Activated T-helper 17 cell treated with anti-CD3 and anti-CD28 coated beads, Interleukin-2, amount 50 U/mL, for 72 hours (primary cell): ENCODE results near the gene SLC25A45. TPM values are rescaled to one million over a fixed set of nuclear protein-coding genes. Genes with fewer than 3 reads are reported as not detected.
"Not testable (repeated sequence)": the region's sequence is repeated elsewhere in the genome, so short reads cannot be mapped to it uniquely, and the experiment has no call there.

ENCODE experiments used
- ATAC-seq: fragments of 150-1000 bp; cut with Tn5 transposase; replicated peaks from 2 replicates; pipeline ENCODE4 v1.10.0; 2021; ENCODE audit warnings: mild to moderate bottlenecking, moderate library complexity
- H3K27ac Mint-ChIP-seq: one replicate; pipeline ENCODE4 v1.8.0; 2022; ENCODE audit warnings: mixed read lengths
- H3K27me3 Mint-ChIP-seq: one replicate; pipeline ENCODE4 v1.8.0; 2022; ENCODE audit warnings: mixed read lengths
- H3K36me3 Mint-ChIP-seq: one replicate; pipeline ENCODE4 v1.8.0; 2022; ENCODE audit warnings: low read depth, mild to moderate bottlenecking, mixed read lengths
- H3K4me1 Mint-ChIP-seq: one replicate; pipeline ENCODE4 v1.8.0; 2022; ENCODE audit warnings: mixed read lengths
- H3K4me3 Mint-ChIP-seq: one replicate; pipeline ENCODE4 v1.8.0; 2022; ENCODE audit warnings: mild to moderate bottlenecking, mixed read lengths
- H3K9me3 Mint-ChIP-seq: one replicate; pipeline ENCODE4 v1.8.0; 2022; ENCODE audit warnings: mixed read lengths
- total RNA-seq, 2 donors: library from RNA; stranded (reverse); gene quantifications; one replicate each; pipeline ENCODE4 v1.2.3, GENCODE V29; 2022

SLC25A45 gene
- total RNA-seq, 2 donors from 2014 or later = 18.0 to 20.1 TPM

DNA sequence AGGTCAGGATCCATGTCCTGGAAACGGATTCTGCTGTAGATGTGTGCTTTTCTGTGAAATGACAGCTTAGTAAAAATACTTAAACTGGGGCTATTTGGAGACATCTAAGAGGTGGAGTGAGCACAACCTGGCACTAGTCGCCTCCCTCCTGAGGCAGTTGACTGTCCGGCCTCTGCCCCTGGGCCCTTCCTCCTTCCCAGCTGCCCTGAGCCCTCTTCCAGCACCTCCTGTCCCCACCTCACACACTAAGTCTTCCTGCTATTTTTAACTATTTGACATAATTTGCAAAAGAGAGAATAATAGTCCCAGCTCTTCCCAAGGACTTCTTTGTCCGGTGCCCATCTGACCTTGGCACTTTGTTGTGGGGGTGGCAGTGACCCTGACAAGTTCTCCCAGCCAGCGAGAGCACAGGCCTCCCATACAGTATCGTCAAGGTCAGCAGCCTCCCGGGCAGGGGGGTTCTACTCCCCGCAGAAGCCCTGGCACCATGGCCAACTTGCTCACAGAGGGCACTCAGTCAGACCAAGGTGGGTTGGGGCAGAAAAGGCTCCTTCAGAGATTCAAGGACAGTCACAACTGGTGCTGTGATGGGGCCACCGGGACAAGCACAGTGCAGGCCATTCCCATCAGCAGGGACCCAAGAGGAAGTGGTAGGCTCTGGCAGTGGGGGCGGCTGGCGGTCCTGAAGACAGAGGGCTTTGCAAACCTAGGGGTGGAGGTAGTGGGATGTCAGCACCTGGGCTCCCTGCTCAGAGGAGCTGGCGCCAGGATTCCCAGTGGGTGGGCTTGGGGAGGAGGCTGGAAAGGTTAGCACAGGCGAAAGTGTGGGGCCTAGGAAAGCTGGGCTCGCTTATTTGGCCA lies 34.6 kb upstream of the SLC25A45 start:
- H3K4me1 Mint-ChIP-seq = peaks cover 15% of the 10 kb centered on the region
- peak overlapping the region; percentile 99 for H3K4me3 Mint-ChIP-seq
- no peak for ATAC-seq
- no peaks in the 10 kb centered on the region for H3K27me3 Mint-ChIP-seq
- H3K27ac Mint-ChIP-seq = peak overlapping the region; percentile 100
- no peaks in the 10 kb centered on the region for H3K9me3 Mint-ChIP-seq
- H3K36me3 Mint-ChIP-seq = peaks cover 62% of the 10 kb centered on the region

DNA sequence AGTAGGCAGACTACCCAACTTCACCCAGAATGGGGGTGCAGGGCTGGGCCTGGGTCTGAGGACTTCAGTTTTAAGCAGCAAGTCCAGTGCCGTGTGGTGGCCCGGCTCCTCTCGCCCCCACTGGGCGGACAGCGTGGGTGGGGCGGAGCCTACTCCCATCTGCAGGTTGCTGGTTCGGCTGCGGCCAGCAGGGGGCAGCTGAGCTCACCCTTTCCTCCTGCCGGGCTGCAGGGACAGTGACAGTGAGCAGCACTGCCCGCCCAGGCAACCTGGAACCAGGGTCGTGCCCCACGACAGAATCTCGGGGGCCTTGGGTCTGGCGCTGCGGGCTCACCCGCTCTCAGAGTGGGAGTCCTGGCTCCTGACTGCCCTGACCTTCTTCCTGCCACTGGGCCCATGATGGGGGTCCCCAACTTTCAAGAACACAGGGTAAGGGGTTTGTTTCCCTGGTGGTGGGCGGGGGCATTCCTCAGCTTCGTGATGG lies 33.9 kb upstream of the SLC25A45 start:
- Mint-ChIP-seq H3K4me1 (peaks cover 15% of the 10 kb centered on the region), H3K4me3 (peak overlapping the region; percentile 99), H3K36me3 (peaks cover 60% of the 10 kb centered on the region), H3K27me3 (no peaks in the 10 kb centered on the region), H3K27ac (peak overlapping the region; percentile 100), H3K9me3 (no peaks in the 10 kb centered on the region)
- ATAC-seq = peak; percentile 34

DNA sequence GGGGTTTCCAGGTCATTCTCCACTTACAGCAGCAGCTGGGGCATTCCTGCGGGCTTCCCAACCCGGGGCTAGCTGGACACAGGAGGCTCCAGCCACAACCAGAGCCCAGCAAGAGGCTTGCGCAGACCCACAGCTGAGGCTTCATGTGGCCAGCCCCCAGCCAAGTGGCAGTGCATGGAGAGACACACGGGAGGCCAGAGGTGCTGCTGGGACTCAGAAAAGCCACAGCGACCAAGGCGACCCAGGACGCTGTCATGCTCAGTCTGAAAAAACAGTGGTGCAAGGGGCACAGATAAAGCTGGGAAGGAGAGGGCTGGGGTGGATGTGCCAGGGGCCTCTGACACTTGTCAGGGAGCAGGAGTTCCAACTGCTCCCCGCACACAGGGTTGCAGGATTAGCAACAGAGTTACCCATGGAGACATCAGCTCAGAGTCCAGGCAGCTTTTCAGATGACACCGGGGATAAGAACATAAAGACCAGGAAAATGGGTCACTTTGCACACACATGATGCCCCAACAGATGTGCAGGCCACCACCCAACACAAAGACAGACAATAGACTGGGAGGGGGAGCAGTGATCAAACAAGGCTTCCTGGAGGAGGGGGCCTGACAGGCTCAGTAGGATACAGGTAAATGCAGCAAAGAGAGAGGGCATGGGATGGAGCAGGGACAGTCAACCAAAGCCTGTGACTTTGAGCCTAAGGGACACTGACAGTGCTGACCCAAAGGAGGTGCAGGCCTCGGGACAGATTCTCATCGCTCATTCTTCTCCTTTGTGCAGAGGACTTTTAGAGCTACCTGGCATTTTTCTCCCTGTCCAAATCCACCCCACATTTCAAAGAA lies 33.3 kb upstream of the SLC25A45 start:
- H3K4me1 Mint-ChIP-seq = peaks cover 15% of the 10 kb centered on the region
- no peaks in the 10 kb centered on the region for H3K27me3 Mint-ChIP-seq
- peak overlapping the region; percentile 99 for H3K4me3 Mint-ChIP-seq
- no peaks in the 10 kb centered on the region for H3K9me3 Mint-ChIP-seq
- no peak for ATAC-seq
- peak overlapping the region; percentile 100 for H3K27ac Mint-ChIP-seq
- H3K36me3 Mint-ChIP-seq = peaks cover 58% of the 10 kb centered on the region

DNA sequence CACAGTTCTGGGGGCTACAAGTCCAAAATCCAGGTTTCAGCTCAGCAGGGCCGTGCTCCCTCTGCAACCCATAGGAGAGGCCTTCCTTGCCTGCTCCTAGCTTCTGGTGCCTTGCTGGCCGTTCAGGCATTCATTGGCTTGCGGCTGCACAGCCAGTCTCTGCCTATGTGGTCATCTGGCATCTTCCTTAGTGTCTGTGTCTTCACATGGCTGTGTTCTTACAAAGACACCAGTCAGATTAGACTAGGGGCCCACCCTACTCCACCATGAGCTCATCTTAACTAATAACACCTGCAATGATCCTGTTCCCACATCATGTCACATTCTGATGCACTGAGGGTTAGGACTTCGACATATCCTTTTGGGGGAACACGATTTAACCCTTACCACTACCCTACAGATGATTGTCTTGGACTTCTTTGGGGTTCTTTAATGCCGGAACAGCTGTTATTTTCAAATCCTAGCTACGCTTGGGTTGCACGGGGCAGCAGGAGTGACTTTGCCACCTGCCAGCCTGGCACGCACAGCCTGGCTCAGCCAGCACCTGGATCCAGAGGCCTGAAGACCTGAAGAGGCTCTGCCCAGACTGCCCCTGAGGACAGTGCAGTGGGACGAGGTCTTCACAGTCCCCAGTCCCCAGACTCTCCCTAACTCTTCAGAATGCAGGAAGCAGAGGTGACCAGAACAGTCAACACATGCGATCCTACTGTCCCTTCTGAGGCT lies 32.5 kb upstream of the SLC25A45 start:
- peaks cover 58% of the 10 kb centered on the region for H3K36me3 Mint-ChIP-seq
- peaks cover 15% of the 10 kb centered on the region for H3K4me1 Mint-ChIP-seq
- no peaks in the 10 kb centered on the region for H3K27me3 Mint-ChIP-seq
- H3K9me3 Mint-ChIP-seq = no peaks in the 10 kb centered on the region
- H3K4me3 Mint-ChIP-seq = peak overlapping the region; percentile 99
- H3K27ac Mint-ChIP-seq = peak overlapping the region; percentile 100
- no peak for ATAC-seq

DNA sequence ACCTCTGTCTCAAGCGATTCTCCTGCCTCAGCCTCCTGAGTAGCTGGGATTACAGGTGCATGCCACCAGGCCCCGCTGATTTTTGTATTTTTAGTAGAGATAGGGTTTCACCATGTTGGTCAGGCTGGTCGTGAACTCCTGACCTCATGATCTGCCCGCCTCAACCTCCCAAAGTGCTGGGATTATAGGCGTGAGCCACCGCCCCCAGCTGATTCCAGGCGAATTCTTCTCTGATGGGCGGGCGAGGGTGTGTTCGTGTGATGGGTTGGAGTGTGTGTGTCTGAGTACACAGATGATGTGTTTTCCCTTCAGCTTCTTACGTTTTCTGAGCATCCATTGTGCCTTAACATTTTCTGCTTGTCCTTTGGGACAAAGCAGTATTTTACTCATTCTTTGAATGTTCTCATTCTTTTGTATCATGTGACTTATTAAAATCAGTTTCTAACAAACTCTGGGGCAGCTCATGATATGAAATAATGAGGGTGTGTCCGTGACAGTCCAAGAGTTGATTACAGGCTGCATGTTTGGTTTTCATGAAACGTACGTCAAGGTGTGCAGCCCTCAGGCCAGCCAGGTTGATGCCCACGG lies 30.7 kb upstream of the SLC25A45 start:
- not testable (repeated sequence) for ATAC-seq, H3K4me3 Mint-ChIP-seq, H3K27me3 Mint-ChIP-seq, H3K27ac Mint-ChIP-seq, H3K9me3 Mint-ChIP-seq, H3K4me1 Mint-ChIP-seq
- peaks cover 59% of the 10 kb centered on the region for H3K36me3 Mint-ChIP-seq

DNA sequence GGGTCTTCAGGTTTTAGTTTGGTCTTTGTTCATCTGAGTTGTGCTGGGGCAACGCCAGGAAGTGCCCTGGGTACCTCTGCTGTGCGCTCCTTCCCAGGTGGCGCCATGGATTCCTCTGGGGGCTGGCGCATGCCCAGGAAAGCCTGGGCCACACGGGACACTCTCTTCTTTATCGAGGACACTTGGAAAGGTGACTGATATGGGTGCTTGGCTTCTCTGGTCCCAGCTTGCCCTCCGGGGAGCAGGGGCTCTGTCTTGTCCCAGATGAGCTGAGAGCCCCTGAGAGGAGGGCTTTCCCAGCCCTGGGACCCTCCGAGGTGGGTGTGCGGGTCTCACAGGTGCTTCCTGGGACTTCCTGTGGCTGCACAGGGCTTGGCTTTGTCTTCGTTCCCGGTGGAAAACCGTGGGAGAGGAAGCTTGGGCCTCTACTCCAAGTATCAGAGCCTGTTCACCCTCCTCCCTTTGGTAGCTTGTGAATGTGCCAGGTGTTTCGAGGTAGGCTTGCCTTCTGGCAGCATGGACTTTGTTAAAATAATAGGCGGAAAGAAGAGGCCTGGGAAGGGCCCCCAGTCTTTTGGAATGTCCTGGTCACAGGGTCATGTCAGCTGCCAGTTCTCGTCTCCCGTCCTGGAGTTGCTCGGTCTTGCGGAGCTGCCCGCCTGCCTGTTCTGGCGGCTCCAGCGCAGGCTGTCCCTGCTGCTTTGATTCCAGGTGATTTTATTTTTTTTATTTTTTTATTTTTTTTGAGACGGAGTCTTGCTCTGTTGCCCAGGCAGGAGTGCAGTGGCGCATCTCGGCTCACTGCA lies 30.0 kb upstream of the SLC25A45 start:
- Mint-ChIP-seq H3K27me3 (no peaks in the 10 kb centered on the region), H3K4me3 (no peak overlapping the region), H3K9me3 (no peaks in the 10 kb centered on the region), H3K4me1 (peaks cover 10% of the 10 kb centered on the region), H3K36me3 (peaks cover 58% of the 10 kb centered on the region), H3K27ac (no peak overlapping the region)
- no peak for ATAC-seq

DNA sequence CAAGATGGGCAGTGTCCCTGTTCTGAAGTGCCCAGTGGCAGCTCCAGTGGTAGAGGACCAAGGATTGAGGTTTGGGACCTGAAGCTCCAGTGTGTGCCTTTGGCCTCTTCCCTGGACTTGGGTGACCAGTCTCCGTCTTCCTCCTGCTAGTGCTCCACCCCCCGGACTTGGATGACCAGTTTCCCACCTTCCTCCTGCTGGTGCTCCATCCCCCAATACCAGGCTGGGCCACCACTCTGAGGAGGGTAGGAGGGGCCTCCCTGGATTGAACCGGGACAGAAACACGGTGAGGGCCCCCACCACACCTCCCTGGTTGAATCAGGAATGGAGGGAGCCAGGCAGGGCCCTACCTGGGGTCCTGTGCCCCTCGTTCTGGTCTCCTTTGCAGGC lies 29.2 kb upstream of the SLC25A45 start:
- H3K27me3 Mint-ChIP-seq = no peaks in the 10 kb centered on the region
- no peak overlapping the region for H3K4me3 Mint-ChIP-seq
- H3K4me1 Mint-ChIP-seq = peaks cover 6% of the 10 kb centered on the region
- ATAC-seq = no peak
- H3K36me3 Mint-ChIP-seq = peaks cover 58% of the 10 kb centered on the region
- H3K27ac Mint-ChIP-seq = no peak overlapping the region
- H3K9me3 Mint-ChIP-seq = no peaks in the 10 kb centered on the region

DNA sequence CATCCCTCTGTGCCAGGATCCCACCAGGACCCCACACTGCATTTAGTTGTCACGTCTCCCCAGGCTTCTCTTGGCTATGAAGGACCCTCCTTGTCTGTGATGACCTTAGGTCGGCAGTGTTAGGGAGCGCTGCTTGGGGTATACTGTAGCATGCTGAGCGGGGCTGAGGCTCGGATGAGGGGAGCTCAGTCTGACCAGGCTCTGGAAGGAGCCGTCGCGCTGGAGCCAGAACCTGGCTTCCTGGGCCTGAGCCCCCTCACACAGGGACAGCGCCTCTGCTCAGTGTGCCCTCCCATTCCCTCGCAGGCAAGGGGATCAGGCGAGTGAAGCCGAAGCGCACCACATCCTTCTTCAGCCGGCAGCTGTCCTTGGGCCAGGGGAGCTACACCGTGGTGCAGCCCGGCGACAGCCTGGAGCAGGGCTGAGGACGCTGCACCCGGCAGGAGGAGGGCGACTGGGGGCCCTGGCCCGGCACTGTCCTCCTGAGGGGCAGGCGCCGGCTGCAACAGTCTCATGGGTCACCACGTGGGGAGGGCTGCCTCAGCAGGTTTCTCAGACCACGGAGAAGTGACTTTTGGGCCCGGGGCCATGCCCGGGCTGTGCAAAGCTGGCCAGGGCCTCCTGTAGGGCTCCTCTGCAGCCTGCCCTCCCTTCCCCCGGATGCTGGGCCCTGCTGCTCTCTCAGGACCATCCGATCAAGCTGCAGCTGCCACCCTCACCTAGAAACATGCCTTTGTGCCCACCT lies 28.7 kb upstream of the SLC25A45 start:
- ATAC-seq = no peak
- H3K27ac Mint-ChIP-seq = no peak overlapping the region
- peaks cover 57% of the 10 kb centered on the region for H3K36me3 Mint-ChIP-seq
- no peaks in the 10 kb centered on the region for H3K27me3 Mint-ChIP-seq
- peaks cover 6% of the 10 kb centered on the region for H3K4me1 Mint-ChIP-seq
- no peak overlapping the region for H3K4me3 Mint-ChIP-seq
- no peaks in the 10 kb centered on the region for H3K9me3 Mint-ChIP-seq

DNA sequence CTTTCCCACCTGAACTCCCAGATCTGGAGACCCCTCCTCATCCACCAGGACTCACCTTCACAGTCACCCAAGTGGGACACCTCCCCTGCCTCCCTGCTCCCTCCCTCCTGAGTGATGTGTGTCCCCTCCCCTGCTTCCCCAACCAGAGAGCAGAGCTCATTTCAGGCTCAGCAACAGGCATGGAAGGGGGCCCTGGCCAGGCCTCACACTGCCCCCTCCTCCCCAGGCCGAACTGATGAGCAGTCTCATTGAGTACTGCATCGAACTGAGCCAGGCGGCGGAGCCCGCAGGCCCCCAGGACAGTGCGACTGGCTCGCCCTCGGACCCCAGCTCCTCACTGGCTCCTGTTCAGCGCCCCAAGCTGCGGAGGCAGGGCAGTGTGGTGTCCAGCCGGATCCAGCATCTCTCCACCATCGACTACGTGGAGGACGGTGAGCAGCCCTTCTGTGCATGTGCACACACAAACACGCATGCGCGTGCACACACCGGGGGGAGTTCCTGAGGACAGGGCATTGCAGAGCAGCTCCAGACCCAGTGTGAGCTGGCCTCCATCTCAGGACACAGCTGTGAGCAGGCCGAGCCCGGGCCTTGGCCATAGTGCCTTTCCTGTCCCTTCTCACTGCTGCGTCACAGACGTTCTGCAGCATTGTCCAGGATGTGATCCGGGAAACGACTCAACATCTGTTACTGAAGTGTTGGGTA lies 22.3 kb upstream of the SLC25A45 start:
- H3K27me3 Mint-ChIP-seq = no peaks in the 10 kb centered on the region
- no peak overlapping the region for H3K27ac Mint-ChIP-seq
- ATAC-seq = no peak
- no peaks in the 10 kb centered on the region for H3K9me3 Mint-ChIP-seq
- no peaks in the 10 kb centered on the region for H3K4me1 Mint-ChIP-seq
- no peak overlapping the region for H3K4me3 Mint-ChIP-seq
- H3K36me3 Mint-ChIP-seq = peaks cover 87% of the 10 kb centered on the region

DNA sequence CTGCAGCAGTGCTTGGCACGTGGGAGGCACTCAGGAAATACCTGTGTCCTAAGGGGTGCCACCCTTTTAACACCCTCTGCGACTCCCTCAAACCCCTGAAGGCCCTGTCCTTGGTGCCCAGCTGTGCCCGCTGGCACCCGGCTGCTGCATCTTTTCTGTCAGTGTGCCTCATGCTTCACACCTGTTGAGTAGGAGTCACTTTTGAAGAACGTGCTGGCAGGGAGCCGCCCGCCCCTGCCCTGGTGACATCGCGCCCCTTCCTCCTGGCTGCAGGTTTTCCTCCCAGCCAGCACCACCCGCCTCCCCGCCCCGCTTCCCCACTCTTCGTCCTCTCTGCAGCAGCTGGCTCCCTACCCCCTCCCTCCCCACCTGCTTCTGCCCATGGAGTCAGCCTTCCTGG lies 21.8 kb upstream of the SLC25A45 start:
- Mint-ChIP-seq H3K4me1 (no peaks in the 10 kb centered on the region), H3K27me3 (no peaks in the 10 kb centered on the region), H3K9me3 (no peaks in the 10 kb centered on the region), H3K27ac (no peak overlapping the region), H3K36me3 (peaks cover 87% of the 10 kb centered on the region), H3K4me3 (no peak overlapping the region)
- ATAC-seq = no peak

DNA sequence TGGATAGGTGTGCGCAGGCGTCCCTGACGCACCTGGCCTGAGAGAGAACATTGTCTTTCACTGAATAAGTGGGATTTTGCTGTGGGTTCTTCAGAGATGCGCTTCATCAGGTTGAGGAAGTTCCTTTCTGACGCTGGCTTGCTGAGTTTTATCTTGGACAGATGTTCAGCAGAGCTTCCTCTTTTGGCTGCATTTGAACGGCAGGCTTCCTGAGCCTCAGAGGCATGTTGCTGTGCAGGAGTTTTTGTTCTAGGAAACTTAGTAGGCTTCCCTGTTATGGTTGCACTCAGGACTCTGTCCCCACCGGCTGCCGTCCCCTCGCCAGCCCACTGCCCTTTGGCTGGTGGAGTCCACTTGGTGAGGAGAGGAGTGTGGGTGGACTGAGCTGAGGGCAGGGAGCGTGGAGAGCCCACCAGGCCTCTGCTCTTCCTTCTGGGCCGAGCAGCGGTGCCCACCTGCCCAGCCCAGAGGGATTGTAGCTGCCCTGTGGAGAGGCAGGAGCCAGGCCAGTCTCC lies 21.2 kb upstream of the SLC25A45 start:
- H3K4me3 Mint-ChIP-seq = no peak overlapping the region
- H3K27me3 Mint-ChIP-seq = no peaks in the 10 kb centered on the region
- no peaks in the 10 kb centered on the region for H3K9me3 Mint-ChIP-seq
- H3K27ac Mint-ChIP-seq = no peak overlapping the region
- H3K4me1 Mint-ChIP-seq = no peaks in the 10 kb centered on the region
- no peak for ATAC-seq
- H3K36me3 Mint-ChIP-seq = peaks cover 87% of the 10 kb centered on the region

DNA sequence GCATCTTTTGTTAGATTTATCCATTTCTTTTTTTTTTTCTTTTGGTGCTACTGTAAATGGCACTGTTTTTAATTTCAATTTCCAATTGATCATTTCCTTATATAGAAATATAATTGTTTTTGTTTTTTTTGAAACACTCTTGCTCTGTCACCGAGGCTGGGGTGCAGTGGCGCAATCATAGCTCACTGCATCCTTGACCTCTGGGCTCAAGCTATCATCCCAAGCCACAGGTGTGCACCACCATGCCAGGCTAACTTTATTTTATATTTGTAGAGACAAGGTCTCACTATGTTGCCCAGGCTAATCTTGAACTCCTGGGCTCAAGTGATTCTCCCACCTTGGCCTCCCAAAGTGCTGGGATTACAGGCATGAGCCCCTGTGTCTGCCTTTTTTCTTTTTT lies 20.3 kb upstream of the SLC25A45 start:
- peak overlapping the region; percentile 75 for H3K27ac Mint-ChIP-seq
- no peak overlapping the region for H3K4me3 Mint-ChIP-seq
- H3K4me1 Mint-ChIP-seq = no peaks in the 10 kb centered on the region
- H3K36me3 Mint-ChIP-seq = peaks cover 88% of the 10 kb centered on the region
- no peak for ATAC-seq
- no peaks in the 10 kb centered on the region for H3K27me3 Mint-ChIP-seq
- no peaks in the 10 kb centered on the region for H3K9me3 Mint-ChIP-seq
